Stimulated activated CD4-positive, alpha-beta T cell treated with anti-CD3 and anti-CD28 coated beads, Interleukin-15, amount 100 ng/mL, for 24 hours (primary cell): Measurements from ENCODE around the gene LRRC17.

Source experiments
- DNase-seq: peaks from one replicate; pipeline ENCODE4 v3.0.0-alpha.2; 2020

Gene LRRC17, protein sequence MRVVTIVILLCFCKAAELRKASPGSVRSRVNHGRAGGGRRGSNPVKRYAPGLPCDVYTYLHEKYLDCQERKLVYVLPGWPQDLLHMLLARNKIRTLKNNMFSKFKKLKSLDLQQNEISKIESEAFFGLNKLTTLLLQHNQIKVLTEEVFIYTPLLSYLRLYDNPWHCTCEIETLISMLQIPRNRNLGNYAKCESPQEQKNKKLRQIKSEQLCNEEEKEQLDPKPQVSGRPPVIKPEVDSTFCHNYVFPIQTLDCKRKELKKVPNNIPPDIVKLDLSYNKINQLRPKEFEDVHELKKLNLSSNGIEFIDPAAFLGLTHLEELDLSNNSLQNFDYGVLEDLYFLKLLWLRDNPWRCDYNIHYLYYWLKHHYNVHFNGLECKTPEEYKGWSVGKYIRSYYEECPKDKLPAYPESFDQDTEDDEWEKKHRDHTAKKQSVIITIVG

DNA sequence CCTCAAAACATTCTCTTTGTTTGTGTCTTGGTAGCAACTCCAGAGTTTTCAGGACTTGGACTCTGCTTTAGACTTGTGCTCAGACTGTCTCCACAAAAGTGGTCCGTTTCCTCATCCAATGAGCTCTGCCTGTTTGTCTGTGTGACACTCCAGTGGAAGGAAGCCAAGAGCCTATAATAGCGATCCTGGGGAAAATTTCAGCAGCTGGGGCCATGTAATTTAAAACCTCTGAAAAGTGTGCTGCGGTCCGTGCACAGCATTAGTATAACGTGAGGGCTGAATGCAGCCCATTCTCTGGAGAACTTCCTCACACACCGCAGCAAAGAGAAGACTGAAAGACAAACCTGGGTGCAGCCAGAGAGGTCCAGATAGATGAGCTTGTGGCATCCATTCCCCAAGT, at the start of gene LRRC17:
TSS of gene LRRC17 (plus strand) at position 259 of the 400 bp plus-strand sequence. CDS start 20,914 bp downstream, outside the sequence.
- no peak for DNase-seq

DNA sequence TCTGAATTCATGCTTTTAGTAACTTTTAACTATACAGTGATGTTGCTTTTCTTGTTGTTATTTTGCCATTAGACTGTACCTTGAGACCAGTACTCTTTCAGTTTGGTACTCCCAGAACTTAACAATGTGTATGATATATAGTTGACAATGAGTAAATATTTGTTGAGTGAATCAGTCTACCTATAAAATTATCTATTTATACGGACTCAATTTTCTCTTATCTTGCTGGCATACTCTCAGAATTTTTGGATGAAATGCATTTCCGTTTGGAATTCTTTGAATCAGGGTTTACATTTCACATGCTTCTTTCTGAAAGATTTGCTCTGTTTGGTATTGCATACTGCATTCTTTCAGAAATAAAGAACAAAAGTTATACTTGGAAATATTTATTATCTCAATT, 47.8 kb upstream of the LRRC17 start:
- DNase-seq, result no peak

DNA sequence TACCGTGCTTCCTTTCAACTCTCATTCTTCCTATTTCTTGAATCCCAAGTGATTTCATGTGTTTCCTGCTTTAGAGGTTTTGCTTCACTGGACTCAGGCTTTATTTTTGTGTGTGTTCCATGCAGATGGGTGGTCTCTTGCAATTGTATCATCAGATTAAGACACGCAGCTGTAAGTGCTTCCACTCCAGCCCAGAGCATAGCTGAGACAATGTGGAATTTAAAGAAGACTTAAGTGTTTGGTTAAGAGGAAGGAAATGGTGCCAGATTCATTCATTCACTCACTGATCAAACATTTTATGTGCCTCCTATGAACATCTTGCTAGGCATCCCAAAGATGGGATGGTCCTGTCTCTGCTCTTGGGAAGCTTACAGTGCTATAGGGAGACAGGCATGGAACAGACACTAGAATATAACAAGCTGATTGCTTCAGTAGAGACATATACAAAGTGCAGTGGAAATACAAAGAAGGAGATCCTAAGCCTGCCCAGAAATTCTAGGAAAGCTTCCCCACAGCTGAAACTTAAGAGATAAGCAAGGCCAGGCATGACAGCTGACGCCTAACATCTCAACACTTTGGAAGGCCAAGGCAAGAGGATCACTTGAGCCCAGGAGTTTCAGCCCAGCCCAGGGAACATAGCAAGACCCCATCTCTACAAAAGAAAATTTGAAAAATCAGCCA, 46.1 kb upstream of the LRRC17 start:
- DNase-seq, result no peak

DNA sequence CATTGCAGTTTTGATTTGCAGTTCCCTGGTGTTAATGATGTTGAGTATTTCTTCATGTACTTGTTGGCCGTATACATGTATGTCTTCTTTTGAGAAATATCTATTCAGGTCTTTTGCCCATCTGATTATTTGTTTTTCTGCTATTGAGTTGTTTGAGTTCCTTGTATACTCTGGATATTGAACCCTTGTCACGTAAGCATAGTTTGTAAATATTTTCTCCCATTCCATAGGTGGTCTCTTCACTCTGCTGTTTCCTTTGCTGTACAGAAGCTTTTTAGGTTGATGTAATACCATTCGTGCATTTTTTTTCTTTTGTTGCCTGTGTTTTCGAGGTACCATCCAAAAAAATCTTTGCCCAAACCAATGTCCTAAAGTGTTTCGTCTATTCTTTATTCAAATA, 43.6 kb upstream of the LRRC17 start:
- DNase-seq, result no peak

DNA sequence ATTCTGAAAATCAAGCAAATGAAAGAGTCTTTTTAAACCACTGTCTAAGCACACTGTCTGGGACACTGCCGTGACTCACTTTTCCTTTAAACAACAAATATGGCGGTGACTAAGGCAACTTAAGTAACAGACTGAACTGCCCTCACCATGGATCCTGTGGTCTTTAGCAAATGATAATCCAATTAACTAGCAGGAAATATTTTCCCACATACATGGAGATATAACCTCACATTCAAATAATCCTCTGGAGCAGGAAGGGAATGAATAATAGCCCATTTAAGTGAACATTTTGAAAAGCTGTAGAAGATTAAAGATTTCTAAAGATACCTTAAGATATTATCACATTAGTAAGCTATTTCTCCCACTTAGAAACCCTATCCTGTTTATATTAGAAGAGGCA, 40.3 kb upstream of the LRRC17 start:
- DNase-seq, result no peak

DNA sequence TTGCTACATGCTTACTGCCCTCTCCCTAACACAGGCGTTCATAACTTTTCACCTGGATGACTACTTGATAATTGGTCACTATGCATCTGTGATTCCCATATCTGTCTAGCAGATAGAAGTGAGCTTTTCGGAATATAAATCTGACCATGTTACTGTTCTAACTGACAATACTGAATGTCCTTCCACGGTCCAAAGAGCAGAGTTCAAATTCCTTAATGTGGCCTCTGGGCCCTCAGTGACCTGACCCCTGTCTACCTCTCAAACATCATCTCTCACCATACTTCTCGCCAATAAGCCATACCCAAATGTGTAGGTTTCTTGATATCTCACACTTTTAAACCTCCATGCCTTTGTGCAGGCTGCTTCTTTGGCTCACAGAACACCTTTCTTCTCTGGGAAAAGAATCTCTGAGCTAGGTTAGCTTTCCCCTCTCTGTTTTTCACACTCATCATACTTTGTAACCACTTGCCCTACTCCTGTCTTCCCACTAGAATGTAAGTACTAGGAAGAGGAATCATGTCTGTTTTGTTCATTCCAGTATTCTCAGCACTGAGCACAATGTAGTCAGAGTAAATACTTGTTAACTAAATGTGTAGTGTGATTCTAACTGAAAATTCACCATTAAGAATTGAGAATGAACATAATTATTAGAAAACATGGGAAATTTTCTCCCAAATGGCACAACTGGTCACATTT, 39.2 kb upstream of the LRRC17 start:
- DNase-seq, result no peak

DNA sequence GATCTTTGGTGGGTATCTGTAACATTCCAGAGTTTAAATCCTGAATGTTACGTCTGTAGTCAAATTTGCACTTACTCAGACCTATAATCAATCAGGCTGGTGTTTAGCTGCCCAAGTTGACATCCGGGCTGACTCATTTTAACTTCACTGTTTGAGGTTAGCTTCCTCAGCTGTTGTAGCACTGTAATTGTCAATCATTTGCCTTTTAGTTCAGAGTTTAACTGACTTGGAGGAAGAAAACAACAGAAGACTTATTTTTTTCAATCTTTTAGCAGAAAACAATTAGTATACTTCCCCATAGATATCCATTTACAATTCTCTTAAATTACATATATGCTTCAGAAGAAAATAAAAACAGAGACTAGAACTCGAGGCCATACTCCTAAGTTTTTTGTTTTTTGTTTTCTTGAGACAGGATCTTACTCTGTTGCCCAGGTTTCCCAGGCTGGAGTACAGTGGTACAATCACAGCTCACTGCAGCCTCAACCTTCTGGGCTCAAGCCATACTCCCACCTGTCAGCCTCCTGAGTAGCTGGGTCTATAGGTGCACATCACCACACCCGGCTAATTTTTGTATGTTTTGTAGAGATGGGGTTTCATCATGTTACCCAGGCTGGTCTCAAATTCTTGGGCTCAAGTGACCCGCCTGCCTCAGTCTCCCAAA, 38.5 kb upstream of the LRRC17 start:
- DNase-seq, result peak; percentile 22

DNA sequence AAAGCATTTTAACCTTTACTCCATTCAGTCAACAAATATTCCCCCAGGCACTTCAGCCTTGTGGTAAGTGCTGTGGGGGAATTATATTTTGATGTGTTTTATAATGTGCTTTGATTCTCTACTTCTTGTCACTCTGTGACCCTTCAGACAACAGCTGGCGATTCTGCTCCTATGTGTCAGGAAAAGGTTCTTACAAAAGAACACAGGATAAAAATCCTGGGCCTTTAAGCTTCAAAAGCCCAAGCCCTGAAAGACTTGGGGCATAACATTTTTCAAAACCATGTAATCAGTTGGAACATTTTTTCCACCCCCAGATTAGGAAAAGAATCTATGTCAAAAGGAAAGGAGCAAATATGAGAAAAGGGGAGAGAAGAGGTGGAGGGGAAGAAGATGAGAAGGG, 37.8 kb upstream of the LRRC17 start:
- no peak for DNase-seq

DNA sequence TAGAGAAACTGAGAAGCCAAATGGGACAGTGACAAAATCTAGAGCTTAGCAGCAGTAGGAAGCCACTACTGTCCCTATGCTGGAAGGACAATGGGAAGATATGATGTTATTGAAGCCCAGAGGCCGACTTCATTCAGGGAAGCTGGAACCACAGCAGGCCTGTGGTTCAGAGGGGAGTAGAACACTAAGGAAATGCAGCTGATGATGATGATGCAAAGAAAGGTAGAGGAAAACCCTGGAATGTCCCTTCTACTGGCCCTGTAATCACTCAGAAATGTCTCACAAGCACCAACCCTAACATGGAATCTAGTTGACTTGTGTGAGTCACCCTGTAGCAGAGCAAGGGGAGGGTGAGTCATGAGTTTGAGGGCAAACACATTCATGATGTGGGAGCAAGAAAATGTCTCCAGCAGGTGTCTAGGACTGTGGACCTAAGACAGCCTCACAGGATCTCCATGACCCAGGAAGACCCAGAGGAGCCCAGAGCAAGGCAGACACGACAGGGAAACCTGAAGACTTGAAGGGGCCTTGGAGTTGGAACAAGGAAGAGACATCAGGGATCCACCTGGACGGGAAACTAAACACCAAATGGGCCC, 37.0 kb upstream of the LRRC17 start:
- peak; percentile 45 for DNase-seq

DNA sequence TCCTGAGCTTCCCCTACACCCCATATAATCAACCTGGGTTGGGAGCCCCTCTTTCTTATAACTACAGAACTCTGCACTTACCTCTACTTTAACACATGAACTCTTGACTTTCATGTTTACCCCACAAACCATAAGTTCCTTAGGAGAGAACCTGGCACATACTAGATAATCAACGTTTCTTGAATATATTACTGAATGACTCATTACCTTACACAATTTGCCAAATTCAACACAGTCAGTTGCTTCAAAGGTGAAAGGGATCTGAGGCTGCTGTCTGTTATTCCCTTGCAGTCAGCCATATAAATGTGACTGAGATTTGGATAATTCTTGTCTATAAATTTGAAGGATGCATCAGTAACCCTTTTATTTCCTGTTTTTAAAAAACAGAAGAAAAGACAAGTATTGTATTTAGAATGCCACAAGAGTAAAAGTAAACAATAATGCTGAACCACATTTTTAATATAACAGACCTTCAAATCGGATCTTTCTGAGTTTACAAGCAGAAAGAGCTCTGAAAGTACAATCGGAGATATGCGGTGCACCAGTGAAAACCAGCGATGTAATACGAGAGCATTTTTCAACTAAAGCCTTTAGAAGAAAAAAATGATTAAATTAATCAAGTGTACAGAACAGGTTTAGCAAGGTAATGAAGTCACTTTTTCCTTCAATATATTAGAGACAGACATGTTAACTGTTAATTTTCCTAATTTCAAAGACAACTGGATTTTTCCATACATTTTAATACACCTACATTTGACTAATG, 29.5 kb upstream of the LRRC17 start:
- no peak for DNase-seq

DNA sequence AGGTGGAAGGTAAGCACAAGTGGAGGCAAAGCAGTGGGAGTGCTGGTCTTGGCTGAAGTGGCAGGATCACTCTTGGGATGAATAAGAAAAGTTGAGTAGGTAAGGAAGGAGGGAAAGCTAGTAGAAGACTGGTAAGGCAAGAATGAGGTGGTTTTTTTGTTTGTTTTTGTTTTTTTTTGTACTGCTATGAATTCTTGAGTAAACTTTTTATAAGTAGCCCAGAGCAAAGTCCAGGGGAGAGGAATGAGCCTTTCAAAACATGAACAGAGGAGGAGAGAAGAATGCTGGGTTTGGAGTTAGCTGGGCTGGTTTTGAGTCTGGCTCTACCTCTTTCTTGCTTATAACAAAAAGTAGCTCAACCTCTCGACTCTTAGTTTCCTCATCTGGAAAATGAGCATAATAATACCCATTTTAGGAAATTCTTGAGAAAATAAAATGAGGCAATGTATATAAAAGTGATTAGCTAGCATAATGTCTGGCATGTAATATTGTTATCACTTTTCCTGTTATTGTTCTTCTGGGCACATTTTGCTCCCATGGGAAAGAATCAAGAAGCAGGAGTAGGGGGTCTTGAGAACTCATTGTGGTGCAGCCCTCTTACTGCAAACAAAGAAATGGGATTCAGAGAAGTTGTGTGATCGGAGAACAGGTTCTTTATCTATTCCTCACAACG, 24.1 kb upstream of the LRRC17 start:
- DNase-seq, result no peak

DNA sequence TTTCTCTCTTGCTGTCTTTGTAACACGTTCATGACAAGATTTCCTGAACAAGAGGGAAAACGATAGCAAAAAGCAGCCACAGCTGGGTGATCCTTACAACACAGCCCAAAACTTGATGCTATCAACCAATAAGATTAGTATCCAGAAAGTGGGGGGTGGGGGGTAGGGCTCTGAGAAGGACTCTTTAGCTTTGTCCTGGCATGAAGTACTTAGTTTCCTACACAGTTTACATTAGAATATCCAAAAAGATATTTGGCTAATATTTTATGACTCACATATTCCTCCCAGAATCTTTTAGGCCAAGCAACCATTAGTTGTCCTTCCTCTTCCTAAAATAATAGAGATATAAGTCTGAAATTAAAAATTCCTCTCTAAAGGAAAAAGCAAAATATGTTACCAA, 22.9 kb upstream of the LRRC17 start:
- DNase-seq, result no peak

DNA sequence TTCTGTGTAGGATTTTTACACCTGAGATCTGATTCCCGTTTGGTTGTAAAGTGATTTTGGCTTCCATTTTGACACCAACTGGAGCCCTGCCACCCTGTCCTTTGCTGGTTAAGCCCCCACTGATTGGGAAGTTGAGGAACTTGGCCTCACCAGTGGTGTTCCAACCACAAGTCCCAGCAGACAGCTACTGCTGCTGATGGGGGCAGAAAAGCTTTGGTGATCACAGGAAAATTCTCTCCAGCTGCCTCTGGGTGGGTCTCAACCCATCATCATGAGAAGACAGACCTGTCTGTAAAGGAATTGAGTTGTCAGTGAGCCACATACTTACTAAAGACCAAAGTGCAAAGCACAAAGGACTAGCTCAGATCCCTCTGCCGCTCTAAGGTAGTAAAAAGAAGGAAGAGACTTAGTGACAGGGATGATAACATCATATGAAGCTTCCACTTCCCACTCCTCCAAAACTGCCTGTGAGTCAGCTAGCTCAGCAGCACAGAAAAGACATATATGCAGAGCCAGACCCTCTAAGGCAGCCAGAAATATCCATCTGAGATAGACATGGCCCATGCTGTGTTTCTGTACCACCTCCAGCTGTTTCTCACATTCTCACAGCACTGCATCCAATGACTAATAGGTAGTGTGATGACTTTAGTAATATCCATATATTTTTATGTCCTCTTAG, 22.4 kb upstream of the LRRC17 start:
- DNase-seq, result no peak

DNA sequence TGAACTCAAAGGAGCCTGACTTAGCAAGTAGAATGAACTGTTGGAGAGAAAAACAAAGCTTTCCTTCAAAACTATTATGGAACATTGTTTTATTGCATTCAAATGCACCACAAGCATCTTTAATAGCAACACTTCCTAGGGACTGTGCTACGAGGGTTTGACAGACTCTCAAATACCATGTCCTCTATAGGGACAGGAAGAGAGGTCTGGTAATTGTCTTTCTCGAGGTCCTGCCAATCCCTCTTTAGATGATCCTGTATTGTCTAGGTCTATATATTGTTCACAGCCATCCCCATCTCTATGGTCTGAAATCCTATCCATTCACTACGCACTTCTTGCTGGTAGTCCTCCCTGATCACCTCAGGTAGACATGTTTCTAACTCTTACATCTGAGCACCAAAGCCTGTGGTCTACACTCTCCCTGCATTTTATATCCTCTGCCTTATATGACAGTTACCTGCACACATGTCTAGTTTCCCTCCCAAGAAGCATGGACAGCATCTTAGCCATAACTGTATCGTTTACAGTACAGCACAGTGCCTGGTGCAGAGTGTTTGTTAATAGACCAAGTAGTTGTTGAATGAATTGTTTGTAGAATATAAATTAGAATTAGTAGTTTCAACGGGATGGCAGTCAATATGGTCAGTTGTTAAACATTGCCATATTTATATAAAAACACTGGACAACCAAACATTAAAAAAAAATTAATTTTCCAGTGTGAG, 21.7 kb upstream of the LRRC17 start:
- DNase-seq, result no peak

DNA sequence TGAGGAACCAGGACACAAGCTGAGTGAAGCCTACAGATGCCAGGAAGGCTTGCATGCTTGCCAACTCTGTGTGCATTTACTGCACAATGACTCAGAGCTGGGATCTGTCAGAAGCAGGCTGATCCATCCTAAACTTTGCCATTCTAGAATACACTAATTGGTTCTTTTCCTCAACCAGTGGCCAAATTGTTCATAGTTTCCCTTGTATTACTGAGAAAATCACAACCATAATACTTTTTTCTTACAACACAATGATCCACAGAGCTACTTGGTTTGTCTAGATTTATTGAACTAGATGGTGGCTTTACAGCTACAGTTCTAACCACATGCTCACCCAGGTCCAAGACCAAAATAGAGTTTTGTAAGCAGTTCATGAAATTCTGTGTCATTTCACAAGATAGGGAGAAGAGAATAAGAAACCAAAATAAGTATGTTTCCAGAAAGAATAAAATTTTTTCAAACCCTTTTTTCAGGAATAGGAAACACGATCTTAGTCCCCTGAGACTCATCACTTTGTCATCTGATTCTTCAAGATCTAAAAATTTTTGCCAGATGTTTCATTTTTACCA, 21.0 kb upstream of the LRRC17 start:
- no peak for DNase-seq

DNA sequence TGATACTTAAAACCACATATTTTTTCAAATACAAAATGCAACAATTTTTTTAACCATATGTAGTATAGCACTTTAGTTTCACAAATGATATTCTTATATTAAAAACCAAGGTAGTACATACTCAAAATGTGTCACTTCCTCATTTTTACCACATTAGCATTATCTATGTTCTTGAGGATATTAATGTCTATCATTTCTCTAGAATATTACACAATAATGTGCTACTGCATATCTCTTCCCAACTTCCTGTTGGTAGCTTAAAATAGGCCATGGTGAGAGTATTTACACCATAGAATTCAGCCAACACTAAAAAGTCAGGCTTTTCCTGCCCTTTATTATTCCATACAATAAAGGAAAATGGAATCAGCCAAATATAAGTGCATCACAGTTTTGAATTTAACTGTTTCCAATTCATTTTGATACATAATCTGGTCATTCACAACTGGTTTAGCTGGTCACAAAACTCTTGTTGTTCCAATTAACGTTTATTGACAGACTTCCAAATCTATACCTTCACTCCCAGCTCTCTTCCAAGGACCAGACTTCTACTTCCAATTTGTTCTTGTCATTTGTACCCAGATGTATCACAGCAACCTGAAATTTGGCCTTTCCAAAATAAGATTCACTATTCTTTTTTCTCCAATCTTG, 20.0 kb upstream of the LRRC17 start:
- DNase-seq, result no peak

DNA sequence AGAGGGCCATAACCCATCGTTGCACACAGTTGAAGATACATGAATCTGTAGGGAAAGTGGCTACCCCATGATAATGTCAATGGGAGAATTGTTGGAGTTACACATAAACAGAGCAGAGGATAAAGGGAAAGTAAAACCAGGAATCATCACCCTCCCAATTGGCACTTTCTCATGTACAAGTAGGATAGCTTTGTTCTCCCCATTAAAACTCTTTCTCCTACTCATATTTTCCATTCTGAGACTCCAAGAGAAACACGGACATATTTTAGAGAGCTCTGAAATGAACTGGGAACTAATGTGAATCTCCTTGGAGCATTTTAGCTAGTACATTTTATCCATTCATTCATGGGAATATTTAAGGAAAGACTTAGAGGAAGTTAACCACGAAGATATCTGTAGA, 17.2 kb upstream of the LRRC17 start:
- DNase-seq, result no peak

DNA sequence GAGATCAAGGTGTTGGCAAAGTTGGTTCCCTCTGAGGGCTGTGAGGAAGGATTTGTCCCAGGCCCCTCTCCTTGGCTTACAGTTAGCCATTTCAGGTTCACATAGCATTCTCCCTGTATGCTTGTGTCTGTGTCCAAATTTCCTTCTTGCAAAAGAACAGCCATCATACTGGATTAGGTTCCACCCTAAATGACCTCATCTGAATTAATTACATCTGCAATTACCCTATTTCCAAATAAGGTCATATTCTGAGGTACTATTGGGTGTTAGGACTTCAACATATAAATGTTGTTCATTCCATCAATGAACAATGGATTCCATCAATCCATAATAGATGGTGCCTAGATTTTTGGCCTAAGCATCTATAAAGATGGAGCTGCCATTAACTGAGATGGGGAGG, 16.2 kb upstream of the LRRC17 start:
- no peak for DNase-seq

DNA sequence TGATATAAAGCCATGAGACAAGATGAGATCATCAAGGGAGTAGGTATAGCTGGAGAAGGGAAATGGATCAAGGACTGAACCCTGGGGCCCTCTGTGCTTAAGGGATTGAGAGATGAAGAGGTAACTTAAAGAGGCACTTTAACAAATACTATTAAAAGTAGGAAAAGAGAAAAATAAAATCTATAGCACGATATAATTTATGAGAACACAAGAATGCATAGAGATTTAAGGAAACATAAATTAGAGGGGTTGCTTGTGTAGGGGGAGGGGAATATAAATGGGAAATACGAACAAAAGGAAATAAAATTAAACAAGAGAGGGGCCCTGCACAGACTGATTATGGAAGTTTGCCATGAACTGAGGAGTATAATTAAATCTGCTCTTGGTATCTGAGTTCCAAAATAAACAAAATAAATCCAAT, 15.6 kb upstream of the LRRC17 start:
- DNase-seq, result no peak
